CD14-positive monocyte (primary cell): ENCODE results near the gene KLK12. TPM values are rescaled to one million over a fixed set of nuclear protein-coding genes. Genes with fewer than 3 reads are reported as not detected.
A peak's percentile ranks its signal among the peaks of the same experiment; 100 is the strongest.

Source experiments
- DNase-seq, 3 donors: peaks; one replicate each; pipeline ENCODE4 v3.0.0-alpha.2; 2011 to 2022
- H2AFZ ChIP-seq: 2 replicates; pipeline ENCODE4 v1.6.0; 2012; ENCODE audit warnings: mild to moderate bottlenecking, low read depth, low read length, inconsistent platforms; ENCODE audit not compliant: insufficient read depth, poor library complexity, severe bottlenecking
- H3K27ac ChIP-seq, 2 donors: 1 replicate in 1 of 2; 2 replicates in 1 of 2; pipeline ENCODE4 v1.5.1; 2012 to 2013; ENCODE audit warnings: low read length in 2 of 2, control low read depth in 1 of 2, inconsistent platforms in 1 of 2, low read depth in 1 of 2, mild to moderate bottlenecking in 1 of 2
- H3K27me3 ChIP-seq, 2 donors: one replicate each; pipeline versions ENCODE4 v1.6.0 to v1.6.1; 2011 to 2013; ENCODE audit warnings: low read length in 2 of 2; ENCODE audit not compliant: control insufficient read depth in 2 of 2, insufficient read depth in 2 of 2
- H3K36me3 ChIP-seq, 2 donors: replicated peaks in 1 of 2; 1 replicate in 1 of 2; 2 replicates in 1 of 2; pipeline versions ENCODE4 v1.5.1 to v1.6.1; 2012 to 2013; ENCODE audit warnings: low read length in 2 of 2, control low read depth in 1 of 2, inconsistent platforms in 1 of 2, mild to moderate bottlenecking in 1 of 2; ENCODE audit not compliant: insufficient read depth in 2 of 2, control insufficient read depth in 1 of 2
- H3K4me1 ChIP-seq, 2 donors: 1 replicate in 1 of 2; 2 replicates in 1 of 2; pipeline versions ENCODE4 v1.5.1 to v1.6.1; 2012 to 2013; ENCODE audit warnings: low read length in 2 of 2, control low read depth in 1 of 2, inconsistent platforms in 1 of 2, mild to moderate bottlenecking in 1 of 2, moderate library complexity in 1 of 2; ENCODE audit not compliant: insufficient read depth in 2 of 2, control insufficient read depth in 1 of 2
- H3K4me2 ChIP-seq: replicated peaks from 2 replicates; pipeline ENCODE3; 2012; ENCODE audit warnings: low read length, moderate library complexity, mild to moderate bottlenecking; ENCODE audit not compliant: poor library complexity, severe bottlenecking; ENCODE audit errors: extremely low read depth
- H3K4me3 ChIP-seq, 3 experiments: fragments of 200-600 bp in 1 of 3; sonication (generic) in 1 of 3; replicated peaks in 1 of 3; 1 replicate in 2 of 3; 2 replicates in 1 of 3; pipeline ENCODE4 v1.5.1; 2011 to 2013; ENCODE audit warnings: low read length in 3 of 3, mild to moderate bottlenecking in 3 of 3, control low read depth in 2 of 3, low read depth in 2 of 3, inconsistent platforms in 1 of 3, moderate library complexity in 1 of 3
- H3K79me2 ChIP-seq: 2 replicates; pipeline ENCODE4 v1.6.0; 2012; ENCODE audit warnings: mild to moderate bottlenecking, control low read depth, inconsistent platforms, low read length, moderate library complexity; ENCODE audit not compliant: insufficient read depth
- H3K9ac ChIP-seq: 2 replicates; pipeline ENCODE4 v1.6.0; 2017; ENCODE audit warnings: low read length, mild to moderate bottlenecking; ENCODE audit not compliant: insufficient read depth, poor library complexity, severe bottlenecking
- H3K9me3 ChIP-seq, 2 donors: replicated peaks in 1 of 2; 1 replicate in 1 of 2; 2 replicates in 1 of 2; pipeline versions ENCODE4 v1.5.1 to v1.6.1; 2012 to 2013; ENCODE audit warnings: low read length in 2 of 2, control low read depth in 1 of 2; ENCODE audit not compliant: control insufficient read depth in 1 of 2, insufficient read depth in 1 of 2
- H4K20me1 ChIP-seq: 2 replicates; pipeline ENCODE4 v1.6.0; 2012; ENCODE audit warnings: mild to moderate bottlenecking, low read length, control low read depth, moderate library complexity; ENCODE audit not compliant: insufficient read depth
- H3K27ac Mint-ChIP-seq, 7 donors: one replicate each; pipeline ENCODE4 v1.8.0; 2020; ENCODE audit warnings: mild to moderate bottlenecking in 7 of 7, mixed read lengths in 7 of 7, moderate library complexity in 6 of 7, inconsistent platforms in 2 of 7
- H3K27me3 Mint-ChIP-seq, 3 donors: one replicate each; pipeline ENCODE4 v1.8.0; 2021 to 2022; ENCODE audit warnings: low read depth in 3 of 3, mild to moderate bottlenecking in 3 of 3, mixed read lengths in 3 of 3, moderate library complexity in 3 of 3, inconsistent platforms in 1 of 3
- H3K36me3 Mint-ChIP-seq, 2 donors: one replicate each; pipeline ENCODE4 v1.8.0; 2020; ENCODE audit warnings: mixed read lengths in 2 of 2, inconsistent platforms in 1 of 2, mild to moderate bottlenecking in 1 of 2
- H3K4me1 Mint-ChIP-seq: one replicate; pipeline ENCODE4 v1.8.0; 2020; ENCODE audit warnings: mild to moderate bottlenecking, mixed read lengths
- H3K4me3 Mint-ChIP-seq, 2 donors: one replicate each; pipeline ENCODE4 v1.8.0; 2020; ENCODE audit warnings: mild to moderate bottlenecking in 2 of 2, mixed read lengths in 2 of 2, moderate library complexity in 1 of 2
- H3K9me3 Mint-ChIP-seq, 7 donors: one replicate each; pipeline ENCODE4 v1.8.0; 2020 to 2022; ENCODE audit warnings: mixed read lengths in 7 of 7, mild to moderate bottlenecking in 6 of 7, moderate library complexity in 6 of 7, inconsistent platforms in 2 of 7
- CTCF ChIP-seq: fragments of 200-600 bp; IDR thresholded peaks from one replicate; pipeline ENCODE4 v1.8.0; 2022; ENCODE audit warnings: antibody characterized with exemption, mild to moderate bottlenecking
- WGBS: methylation state at CpG from one replicate; pipeline ENCODE4 v1.1.5; 2013; ENCODE audit warnings: missing lambda C conversion rate; ENCODE audit not compliant: insufficient coverage; 5-methylcytosine and 5-hydroxymethylcytosine counted together
- intact Hi-C, 2 donors: fragments of 100-400 bp; cut with micrococcal nuclease; formaldehyde crosslinking; loops; one replicate each; pipeline versions ENCODE4 v1.15.0 to v1.15.1; 2023
- polyA plus RNA-seq, 3 donors: library from polyadenylated mRNA; depleted of rRNA in 1 of 3; unstranded in 2 of 3; stranded (reverse) in 1 of 3; fragments of 300-500 nt in 2 of 3; fragments of >200 nt in 1 of 3; fragmentation: Illumina TruSeq in 2 of 3; gene quantifications; 1 replicate in 2 of 3; 2 replicates in 1 of 3; pipeline ENCODE4 v1.2.3, GENCODE V29; 2012 to 2021

KLK12 gene
- polyA plus RNA-seq, 3 donors = not detected

DNA sequence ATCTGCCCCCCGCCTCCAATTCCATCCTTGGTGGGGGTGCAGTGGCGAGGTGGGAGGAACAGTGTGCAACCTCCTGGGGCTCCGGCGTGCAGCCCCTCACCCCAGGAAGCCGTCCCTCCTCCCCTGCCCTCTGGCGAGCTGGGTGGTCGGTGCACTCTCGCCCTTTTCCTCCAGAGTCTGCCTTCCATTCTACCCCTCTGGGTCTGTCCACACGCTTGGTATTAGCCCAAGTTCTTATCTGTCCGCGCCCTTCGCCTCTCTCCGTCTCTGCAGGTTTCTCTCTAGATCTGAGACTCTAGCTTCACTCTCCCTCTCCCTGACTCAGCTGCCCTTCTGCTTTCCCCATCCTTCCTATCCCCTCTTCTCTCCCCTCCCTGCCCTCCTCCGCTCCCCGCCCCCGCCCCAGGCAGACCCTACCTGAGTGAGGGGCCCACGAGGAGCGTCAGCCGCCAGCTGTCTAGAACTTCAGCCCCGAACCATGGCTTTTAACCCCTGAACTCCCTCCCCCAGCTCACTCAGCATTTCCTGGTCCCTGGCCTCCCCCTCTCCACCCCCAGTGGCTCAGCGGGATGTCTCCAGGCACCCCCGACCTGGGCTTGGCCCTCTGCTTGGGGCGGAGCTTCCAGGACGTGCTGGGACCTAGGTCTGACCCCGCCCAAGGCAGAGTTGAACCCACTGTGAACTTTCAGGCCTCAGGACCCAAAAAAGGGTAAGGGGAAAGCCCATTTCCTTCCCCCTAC is 30.6 kb upstream of the KLK12 start:
- DNase-seq = no peak
- Histone ChIP-seq H3K4me3 (peak overlapping the region in 1 of 3 experiments; percentile 18), H3K79me2 (no peaks in the 10 kb centered on the region), H3K4me2 (peak overlapping the region; percentile 12), H3K9me3 (no peaks in the 10 kb centered on the region), H2AFZ (no peak overlapping the region), H3K27me3 (peaks cover 27 to 47% of the 10 kb centered on the region in 2 donors), H3K36me3 (no peaks in the 10 kb centered on the region), H3K27ac (no peak overlapping the region), H3K9ac (no peak overlapping the region), H3K4me1 (no peaks in the 10 kb centered on the region), H4K20me1 (no peaks in the 10 kb centered on the region)
- no peaks in the 10 kb centered on the region for H3K36me3 Mint-ChIP-seq
- intact Hi-C loops = no loop called here
- H3K27me3 Mint-ChIP-seq = peaks cover 37 to 51% (median 43%) of the 10 kb centered on the region in 3 donors
- peak overlapping the region; percentile 9 to 82 for H3K4me3 Mint-ChIP-seq
- 17% methylated on average over 21 of the region's 25 CpGs for WGBS
- TF ChIP-seq CTCF = no peak
- peaks cover 2% of the 10 kb centered on the region for H3K4me1 Mint-ChIP-seq
- no peak overlapping the region for H3K27ac Mint-ChIP-seq
- peaks cover 2 to 14% (median 5%) of the 10 kb centered on the region in 7 donors for H3K9me3 Mint-ChIP-seq

DNA sequence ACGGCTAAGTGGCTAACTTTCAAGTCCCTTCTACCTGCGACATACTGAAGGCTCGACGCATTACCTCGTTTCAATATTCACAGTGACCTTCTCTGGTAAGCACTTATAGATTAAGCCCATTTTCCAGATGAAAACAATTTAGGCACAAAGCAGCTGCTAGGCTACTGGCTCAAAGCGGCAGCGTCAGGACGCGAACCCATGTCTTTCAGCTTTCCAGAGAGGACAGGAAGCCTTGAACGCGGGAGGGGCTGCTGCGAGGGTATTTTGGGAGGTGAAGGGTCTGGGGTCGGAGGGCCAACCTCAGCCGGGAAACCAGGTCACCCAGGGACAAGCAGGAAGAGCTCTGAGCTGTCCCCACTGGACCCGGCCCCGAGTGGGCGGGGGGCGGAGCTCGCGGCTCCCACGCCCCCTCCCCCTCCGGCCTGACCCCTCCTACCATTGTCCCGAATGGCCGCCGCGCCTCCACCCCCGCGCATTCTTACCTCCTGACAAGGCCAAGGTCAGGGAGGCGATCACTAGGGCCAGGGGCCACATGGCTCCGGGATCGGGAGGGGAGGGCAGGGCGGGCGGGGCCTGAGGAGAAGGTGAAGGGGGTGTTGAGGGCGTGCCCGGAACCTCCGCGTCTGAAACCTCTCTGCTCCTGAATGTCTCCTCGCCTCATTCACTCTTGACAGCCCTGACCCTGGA is 29.9 kb upstream of the KLK12 start, which contains the start of gene KLK13:
KLK13 (minus strand) TSS at position 559 of the 687 bp plus-strand sequence; CDS start at position 534, 25 bp downstream.
- peaks cover 23 to 47% of the 10 kb centered on the region in 2 donors for H3K27me3 ChIP-seq
- H3K9me3 Mint-ChIP-seq = peaks cover 2 to 14% (median 5%) of the 10 kb centered on the region in 7 donors
- peaks cover 2% of the 10 kb centered on the region for H3K4me1 Mint-ChIP-seq
- WGBS = 26% methylated on average over 13 of the region's 38 CpGs
- H3K27ac ChIP-seq = no peak within 1 kb of the TSS
- no peaks in the 10 kb centered on the region for H4K20me1 ChIP-seq
- H3K79me2 ChIP-seq = no peaks in the 10 kb centered on the region
- no peaks in the 10 kb centered on the region for H3K36me3 ChIP-seq
- peak within 1 kb of the TSS; percentile 12 for H3K4me2 ChIP-seq
- no peak for TF ChIP-seq CTCF
- no peak within 1 kb of the TSS for H3K9ac ChIP-seq
- DNase-seq = no peak
- no peak within 1 kb of the TSS for H3K27ac Mint-ChIP-seq
- H2AFZ ChIP-seq = no peak within 1 kb of the TSS
- peaks cover 43 to 57% (median 45%) of the 10 kb centered on the region in 3 donors for H3K27me3 Mint-ChIP-seq
- peak within 1 kb of the TSS in 1 of 3 experiments; percentile 18 for H3K4me3 ChIP-seq
- no peaks in the 10 kb centered on the region for H3K4me1 ChIP-seq
- no peaks in the 10 kb centered on the region for H3K9me3 ChIP-seq
- peak within 1 kb of the TSS; percentile 9 to 82 for H3K4me3 Mint-ChIP-seq
- intact Hi-C loops = no loop called here
- no peaks in the 10 kb centered on the region for H3K36me3 Mint-ChIP-seq
